IPS-11a (cell line): ENCODE measurements around the gene VAT1.
"Not testable (repeated sequence)": the region's sequence is repeated elsewhere in the genome, so short reads cannot be mapped to it uniquely, and the experiment has no call there.

Experiments
- H3K4me3 ChIP-seq: one replicate; pipeline ENCODE4 v1.5.1; 2013; ENCODE audit warnings: low read depth, low read length, control low read depth

The VAT1 gene

DNA sequence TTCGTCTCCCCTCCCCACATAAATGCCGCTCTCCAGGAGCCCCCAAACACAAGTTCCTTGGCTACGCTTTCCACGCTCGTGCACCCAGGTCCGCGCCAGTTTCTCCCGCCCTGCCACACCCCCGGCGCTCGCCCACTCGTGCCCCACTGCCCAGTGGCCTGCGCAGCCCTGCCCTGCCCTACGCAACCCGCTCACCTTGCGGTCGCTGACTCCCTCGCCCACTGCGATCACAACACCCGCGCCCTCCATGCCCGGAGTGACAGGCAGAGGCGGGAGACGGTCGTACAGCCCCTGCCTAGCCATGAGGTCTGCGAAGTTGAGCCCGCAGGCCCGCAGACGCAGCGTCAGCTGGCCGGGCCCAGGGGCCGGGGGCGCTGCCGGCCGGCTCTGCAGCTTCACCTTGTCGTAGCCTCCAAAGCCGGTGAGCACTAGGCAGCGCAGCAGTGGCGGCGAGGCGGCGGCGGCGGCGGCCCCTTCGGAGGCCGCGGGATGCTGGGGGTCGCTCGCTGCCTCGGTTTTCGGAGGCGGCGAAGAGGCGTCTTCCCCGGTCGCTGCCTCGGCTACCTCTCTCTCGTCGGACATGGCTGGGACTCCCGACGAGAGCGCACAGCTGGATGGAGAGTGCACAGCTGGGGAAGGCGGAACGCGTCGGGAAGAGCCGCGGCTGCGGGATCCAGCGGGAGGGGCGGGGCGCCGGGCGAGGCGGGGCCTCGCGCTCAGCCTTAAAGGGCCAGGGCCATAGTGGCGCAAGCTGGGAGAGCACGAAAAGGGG, at the start of gene VAT1:
Gene VAT1 (minus strand): TSS at position 645 of the 772 bp plus-strand sequence. CDS start 63 bp downstream, at position 582.
- H3K4me3 ChIP-seq, result peak within 1 kb of the TSS; percentile 89

DNA sequence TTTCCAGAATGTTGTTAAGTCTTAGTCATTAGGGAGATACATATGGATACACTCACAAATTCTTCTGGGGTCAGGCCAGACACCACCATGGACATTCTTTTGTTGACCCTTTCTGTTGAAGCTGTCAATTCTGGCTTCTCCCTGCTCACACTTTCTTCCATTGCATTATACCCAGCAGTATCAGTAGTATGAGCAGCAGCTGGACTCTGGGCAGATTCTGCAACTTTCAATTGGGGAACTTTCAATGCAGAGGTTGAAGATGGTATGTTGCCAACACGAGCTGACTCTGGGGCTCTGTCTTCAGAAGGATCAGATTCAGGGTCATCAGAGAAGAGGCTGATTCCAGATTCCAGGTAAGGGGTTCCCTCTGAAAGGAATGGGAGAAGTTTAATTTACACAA, 48.7 kb upstream of the VAT1 start:
- no peak overlapping the region for H3K4me3 ChIP-seq

DNA sequence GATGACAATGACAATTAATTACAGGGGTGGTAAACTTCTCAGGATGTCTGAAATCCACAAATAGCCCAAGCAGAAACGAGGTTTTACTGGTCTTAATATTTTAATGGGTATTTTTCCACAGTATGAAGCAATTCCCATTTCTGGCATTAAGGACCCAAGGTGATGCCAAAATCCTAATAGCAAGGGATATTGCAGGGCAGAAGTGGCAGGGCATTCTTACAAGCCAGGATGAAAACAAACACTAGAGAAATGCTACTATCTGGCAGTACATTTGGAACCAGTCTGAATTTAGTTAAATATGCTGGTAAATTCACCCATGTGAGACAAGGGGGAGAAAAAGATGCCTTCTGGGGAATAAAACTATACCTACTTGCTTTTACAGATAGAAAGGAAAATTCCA, 48.1 kb upstream of the VAT1 start:
- H3K4me3 ChIP-seq, result no peak overlapping the region

DNA sequence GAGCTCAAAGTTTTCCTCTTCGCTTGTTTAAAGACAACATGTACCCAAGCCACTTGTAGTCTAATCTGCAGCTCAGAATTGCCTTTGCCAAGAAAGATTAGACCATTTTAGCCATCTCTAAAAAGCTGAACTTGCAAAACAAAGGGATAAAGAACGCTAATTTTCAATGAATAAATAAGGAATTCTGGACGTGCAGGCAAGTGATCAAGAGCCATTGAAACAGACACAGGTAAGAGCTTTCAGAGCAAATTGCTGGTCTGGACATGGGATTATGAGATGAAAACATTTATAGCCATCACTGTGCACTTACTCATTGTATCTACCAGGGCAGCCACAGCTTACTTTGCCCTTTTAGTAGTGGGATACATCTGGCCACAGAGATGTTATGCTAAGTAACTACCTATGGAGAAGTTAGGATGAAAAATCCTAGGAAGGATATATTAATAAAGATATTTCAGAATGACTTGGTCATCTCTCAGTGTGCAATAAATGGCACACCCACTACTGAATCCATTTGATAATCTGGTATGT, 47.2 kb upstream of the VAT1 start:
- no peak overlapping the region for H3K4me3 ChIP-seq

DNA sequence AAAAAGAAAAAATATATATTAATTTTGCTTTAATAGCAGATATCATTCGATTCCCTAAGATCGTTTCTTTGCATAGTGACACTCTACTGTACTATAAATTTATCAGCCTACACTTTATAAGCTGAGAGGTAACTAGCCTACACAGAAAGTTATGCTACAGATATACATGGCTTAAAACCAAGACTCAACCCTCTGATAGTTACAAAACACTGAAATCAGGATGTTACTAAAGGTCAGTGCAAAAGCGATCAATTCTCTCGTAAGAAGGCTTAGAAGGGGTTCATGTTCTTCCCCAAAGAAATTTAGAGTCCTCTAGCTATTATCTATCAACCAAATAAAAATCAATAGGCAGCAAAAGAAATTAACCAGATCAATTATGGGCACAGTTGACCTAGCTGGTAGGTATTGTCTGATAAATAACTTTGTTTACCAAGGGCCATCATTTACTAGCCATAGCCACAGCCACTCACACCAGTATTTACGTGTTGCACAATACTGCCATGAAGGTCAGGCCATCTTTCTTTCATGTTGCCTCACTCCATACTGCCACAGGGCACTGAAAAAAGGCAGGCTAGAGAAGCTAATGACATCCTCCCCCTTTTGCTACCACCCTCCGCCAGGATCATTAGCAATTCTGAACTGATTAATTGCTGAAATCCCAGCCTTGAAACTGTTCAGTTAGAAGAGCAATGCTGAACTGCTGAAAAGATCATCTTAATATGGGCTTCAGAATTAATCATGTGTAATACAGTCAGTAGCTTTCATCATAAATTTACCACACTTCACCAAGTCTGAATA, 46.6 kb upstream of the VAT1 start:
- no peak overlapping the region for H3K4me3 ChIP-seq

DNA sequence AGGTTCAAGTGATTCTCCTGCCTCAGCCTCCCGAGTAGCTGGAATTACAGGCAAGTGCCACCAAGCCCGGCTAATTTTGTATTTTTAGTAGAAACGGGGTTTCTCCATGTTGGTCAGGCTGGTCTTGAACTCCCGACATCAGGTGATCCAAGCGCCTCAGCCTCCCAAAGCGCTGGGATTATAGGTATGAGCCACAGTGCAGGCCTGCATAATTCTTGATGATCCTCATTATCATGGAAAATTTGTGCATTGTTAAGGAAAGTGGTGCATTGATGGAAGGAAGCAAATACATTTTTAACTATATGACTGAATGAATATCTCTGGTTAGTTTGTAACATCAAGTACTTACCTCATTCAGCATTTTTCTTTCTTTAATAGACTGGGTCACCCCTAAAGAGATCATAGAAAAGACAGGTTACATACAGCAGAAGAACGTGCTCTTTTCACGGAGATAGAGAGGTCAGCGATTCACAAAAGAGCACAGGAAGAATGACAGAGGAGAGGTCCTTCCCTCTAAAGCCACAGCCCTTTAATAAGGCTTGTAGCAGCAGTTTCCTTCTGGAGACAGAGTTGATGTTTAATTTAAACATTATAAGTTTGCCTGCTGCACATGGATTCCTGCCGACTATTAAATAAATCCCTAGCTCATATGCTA, 40.9 kb upstream of the VAT1 start:
- no peak overlapping the region for H3K4me3 ChIP-seq

DNA sequence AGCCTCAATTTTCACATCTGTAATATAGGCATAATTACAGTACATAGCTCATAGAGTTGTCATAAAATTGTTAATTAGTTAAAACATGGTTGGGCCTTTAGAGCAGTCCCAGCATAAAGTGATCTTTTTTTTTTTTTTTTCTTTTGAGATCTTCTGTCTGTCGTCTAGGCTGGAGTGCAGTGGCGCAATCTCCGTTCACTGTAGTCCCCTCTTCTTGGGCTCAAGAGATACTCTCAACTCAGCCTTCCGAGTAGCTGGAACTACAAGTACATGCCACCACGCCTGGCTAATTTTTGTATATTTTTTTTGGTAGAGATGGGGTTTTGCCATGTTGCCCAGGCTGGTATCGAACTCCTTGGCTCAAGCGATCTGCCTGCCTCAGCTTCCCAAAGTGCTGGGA, 33.9 kb upstream of the VAT1 start:
- no peak overlapping the region for H3K4me3 ChIP-seq

DNA sequence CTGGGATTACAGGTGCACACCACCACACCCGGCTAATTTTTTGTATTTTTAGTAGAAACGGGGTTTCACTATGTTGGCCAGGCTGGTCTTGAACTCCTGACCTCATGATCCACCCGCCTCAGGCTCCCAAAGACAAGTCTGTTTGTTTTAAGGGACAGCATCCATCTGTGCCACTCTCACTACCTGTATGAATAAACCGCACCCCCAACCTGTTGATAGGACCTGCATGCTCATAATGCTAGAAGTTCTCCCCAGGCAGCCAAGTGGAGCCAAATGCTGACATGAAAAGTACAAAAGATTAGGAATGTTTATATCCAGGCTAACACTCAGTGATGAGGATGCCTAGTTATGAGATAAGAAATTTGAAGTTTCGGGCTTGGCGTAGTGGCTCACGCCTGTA, 30.8 kb upstream of the VAT1 start:
- not testable (repeated sequence) for H3K4me3 ChIP-seq

DNA sequence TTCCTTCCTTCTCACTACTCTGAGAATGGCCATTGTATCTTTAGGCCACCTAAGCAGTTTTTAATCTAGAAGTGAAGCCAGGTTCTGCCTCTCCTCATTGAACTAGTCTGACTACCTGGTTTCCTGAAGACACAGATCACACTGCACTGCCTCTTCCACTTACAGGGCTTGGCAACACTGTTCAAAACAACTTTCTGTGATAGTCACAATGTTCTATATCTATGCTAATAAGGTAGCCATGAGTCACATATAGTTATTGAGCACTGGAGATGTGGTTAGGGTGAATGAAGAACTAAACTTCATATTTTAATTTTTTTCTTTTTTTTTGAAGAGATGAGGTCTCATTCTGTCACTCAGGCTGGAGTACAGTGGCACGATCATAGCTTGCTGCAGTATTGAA, 29.8 kb upstream of the VAT1 start:
- no peak overlapping the region for H3K4me3 ChIP-seq

DNA sequence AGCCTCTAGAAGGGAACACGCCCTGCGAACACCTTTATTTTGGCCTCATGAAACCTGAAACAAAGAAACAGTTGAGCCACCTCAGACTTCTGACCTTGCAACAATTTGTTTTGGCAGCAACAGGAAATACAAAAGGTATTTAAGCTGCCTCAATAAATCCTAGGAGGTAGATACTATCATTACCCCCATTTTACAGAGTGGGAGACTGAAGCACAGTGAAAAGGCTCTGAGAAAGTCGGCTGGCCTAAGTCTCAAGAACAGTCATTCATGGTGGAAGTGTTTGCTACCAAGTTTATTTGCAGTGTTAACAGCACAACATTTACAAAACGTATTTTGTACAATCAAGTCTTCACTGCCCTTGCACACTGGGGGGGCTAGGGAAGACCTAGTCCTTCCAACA, 21.8 kb upstream of the VAT1 start:
- no peak overlapping the region for H3K4me3 ChIP-seq

DNA sequence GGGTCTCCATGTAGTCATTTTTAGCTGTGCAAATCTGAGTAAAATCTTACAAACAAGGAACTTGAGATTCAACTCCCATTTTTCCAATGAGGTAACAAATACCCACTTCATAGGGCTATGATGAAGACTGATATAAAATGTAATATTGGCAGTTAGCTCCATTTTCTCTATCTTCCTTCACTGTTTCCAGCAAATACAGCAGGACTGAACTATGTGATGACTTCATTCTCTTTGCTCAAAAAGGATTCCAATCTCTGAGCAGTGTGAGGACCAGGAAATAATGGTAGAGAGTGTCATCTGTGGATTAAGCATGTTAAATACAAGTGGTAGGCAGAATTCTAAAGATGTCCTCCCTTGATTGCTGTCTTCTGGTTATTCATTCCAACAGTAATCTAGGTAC, 21.1 kb upstream of the VAT1 start:
- no peak overlapping the region for H3K4me3 ChIP-seq

DNA sequence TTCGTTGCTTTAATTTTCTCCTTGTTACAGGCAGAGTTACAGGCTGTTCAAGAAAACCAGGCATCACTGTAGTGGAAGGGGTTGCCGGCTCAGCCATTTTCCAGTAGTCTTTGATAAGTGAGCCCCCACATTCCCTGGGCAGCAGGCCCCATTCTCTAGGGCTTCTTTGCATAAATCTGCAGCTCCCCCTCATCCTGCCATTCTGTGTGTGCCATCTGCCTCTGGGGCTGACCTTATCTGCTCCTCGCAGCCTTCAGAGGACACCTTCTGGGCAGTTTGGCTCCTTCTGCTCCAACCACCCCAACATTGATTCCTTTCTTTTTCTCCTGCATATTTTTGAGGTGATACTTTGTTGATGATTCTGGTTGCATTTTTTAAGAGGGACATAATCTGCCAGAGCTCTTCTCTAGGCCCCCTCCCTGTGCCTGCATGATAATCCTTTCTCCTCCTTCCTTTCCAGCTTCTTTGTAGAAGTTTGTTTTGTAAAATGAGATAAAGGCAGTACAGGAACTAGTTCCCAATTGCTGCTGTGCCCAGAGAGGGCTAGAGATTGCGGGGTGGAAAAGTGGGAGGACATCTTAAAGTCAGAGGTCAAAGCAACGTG, 19.9 kb upstream of the VAT1 start:
- H3K4me3 ChIP-seq, result no peak overlapping the region

DNA sequence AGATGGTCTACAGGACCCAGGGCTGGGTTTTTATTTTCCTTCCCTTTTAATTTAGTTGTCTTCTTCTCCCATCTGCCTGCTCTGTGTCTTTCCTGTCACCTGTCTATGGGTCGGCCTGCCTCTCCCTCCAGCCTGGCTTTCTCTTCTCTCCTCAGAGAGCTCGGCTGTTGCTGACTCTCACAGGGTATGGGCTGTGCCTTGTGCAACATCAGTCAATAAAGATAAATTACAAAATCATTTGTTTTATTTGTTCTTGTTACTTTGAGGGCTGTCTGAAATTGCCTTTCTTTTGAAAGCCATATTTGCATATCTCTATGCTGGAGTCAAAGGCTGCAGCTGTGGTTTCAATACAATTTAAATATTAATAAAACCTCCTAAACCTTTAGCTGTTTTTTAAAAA, 18.5 kb upstream of the VAT1 start:
- H3K4me3 ChIP-seq, result no peak overlapping the region

DNA sequence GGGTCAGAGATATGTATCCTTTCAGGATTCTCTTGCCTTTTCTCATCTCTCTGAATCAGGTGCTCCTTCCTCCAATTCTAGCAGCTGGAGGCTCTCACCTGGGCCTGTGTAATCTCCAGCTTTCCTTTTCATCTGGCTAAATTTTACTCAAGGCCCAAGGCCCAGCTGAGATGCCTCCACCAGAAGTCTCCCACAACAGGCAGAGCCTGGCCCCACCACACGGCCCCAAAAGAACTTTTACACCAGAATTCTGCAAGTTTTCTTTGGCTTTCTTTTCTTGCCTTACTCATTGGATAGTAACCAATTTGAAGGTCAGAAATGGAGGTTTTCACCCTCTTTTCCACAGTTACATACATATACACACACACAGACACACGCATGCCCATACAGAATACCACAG, 17.5 kb upstream of the VAT1 start:
- H3K4me3 ChIP-seq, result no peak overlapping the region

DNA sequence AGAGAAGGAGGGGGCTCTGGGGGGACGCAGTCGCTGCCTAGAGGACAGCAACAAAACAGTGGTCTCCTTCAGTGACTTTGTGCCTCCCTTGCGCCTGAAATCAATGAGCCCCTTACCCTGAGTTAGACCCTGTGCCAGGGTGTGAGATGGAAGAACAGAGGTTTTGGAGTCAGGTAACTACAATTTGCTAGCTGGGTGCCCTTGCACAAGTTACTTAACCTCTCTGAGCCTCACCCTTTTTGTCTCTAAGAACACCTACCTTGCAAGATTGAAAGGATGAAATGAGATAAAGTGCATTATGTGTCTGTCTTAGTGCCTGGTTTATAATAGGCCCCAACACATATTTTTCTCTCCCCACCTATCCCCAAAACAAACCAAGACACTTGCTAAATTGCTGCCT, 12.7 kb upstream of the VAT1 start:
- H3K4me3 ChIP-seq, result no peak overlapping the region

DNA sequence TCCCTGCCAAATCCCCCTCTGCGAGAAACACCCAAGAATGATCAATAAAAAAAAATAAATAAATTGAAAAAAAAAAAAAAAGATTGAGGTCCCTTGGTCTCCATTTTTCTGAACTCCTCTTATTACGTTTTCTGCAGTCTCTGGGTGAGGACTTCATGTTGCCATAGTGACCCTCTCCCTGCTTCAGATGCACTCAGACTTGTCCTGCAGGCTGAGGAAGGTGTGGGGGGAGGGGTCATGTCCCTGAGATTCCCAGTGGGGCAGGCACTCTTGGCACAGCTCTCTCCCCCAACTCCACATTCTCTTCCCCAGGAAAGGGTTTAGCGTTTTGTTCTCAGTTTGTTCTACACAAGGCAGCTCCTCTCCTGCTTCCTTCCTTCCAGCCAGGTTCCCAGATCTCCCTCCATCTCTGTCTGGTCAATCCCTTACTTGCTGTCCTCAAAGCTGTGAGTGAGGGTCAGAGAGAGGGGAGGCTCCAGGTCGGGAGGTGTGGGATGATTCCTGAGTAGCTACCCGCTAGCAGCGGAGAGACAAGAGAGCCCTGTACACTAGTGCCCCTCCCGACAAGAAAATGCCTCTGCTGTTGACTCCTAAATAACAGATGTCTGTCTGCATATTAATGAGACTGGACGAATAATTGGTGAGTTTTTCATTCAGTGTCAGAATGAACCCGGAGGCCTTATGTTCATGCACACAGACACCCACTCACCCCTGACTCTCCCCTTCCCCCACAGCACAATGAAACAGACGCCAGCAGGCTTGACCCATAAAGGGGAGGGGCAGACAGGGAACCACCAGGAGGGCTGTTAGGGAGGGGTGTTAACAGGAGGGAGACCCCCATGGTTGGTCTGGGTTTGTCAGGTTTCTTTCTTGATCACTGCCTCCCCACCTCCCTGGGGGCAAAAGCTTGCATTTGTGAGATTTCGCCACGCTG, 12.0 kb upstream of the VAT1 start:
- H3K4me3 ChIP-seq, result no peak overlapping the region

DNA sequence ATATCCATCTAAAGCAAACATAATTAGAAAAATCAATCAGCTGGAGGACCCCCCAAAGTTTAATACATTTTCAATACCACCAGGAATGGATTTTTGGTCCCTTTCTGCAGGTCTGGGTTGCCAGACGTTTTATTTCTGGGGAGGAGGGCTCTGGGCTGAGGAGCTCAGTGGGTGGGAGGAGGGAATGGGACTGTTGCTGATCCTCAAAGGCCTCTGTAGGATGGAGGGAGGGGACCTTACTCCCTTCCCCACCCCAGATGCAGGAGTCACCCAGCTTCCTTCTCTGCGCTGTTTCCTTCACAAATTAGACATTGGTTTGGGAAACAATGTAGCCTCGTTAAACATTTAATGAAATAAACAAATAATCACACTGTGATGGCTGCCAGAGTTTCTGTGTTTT, 9.5 kb upstream of the VAT1 start:
- H3K4me3 ChIP-seq, result no peak overlapping the region

DNA sequence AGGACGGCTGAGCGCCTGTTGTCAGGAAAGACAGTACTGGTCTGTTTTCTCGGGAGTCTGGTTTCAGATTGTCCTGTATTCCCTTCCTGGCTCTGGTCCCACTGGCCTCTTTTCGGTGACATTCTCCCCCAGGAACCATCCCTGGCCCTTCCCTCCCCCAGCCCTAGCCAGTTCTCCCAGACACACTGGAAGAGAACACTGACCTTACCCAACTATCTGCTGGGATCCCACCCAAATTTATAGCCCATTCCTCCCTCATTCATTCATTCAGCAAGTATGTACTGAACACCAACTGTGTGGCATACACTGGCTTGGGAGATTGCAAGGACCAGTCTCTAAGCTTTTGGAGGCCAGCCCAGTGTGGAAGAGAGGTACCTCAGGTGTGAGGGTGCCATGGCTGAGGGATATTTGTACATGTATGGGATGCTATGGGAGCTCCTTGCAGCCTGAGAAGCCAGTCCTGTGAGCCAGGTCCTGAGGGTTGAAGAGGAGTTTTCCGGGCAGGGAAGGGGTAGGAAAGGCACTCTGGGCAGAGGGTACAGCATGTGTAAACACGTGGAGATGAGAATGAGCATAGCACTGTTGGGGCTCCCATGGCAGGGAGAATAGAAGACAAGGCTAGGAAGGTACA, 8.1 kb upstream of the VAT1 start:
- no peak overlapping the region for H3K4me3 ChIP-seq

DNA sequence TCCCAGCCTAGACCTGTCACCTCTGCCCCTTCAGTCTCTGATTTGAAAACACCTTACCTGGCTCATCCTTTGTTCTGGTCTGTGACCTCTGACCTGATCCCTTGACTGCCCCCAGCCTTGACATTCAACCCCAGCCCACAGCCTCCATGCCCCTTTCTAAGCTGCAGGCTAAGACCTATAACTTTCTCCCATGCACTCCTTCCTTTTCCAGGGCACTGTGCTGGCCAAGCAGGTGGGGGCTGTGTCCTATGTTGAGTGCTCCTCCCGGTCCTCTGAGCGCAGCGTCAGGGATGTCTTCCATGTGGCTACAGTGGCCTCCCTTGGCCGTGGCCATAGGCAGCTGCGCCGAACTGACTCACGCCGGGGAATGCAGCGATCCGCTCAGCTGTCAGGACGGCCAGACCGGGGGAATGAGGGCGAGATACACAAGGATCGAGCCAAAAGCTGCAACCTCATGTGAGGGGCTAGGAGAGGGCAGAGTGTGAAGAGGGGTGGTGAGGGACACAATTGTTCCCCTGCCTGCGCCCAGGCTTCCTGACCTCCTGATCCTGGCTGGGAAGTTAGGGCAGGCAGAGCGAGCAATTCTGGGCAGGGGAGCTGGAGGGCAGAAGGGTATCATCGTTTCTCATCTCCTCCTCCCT, 6.2 kb upstream of the VAT1 start:
- H3K4me3 ChIP-seq, result no peak overlapping the region
